Measurements from ENCODE around the gene CTNND1. TPM values are rescaled to one million over a fixed set of nuclear protein-coding genes. Genes with fewer than 3 reads are reported as not detected.

CTNND1 gene
- total and polyA plus RNA-seq, 10 of the 15 experiments (the other 5 are each of a cell fraction or from before 2014, with no cell fraction given) = 4.7 to 70.0 (median 30.0) TPM

GRCh38 chr11:57764566-57764965, 3.0 kb downstream of the CTNND1 start (continued):
- TF ChIP-seq CUX1 (IDR thresholded peaks at IDR 0.05; ENCODE audit: insufficient replicate concordance, low read depth, low read length) = no peak
- no peak for TF ChIP-seq RELA (IDR thresholded peaks at IDR 0.05; ENCODE audit: borderline replicate concordance, partially characterized antibody)
- TF ChIP-seq WRNIP1 (IDR thresholded peaks at IDR 0.05; ENCODE audit: borderline replicate concordance, low read depth, low read length) = no peak

GRCh38 chr11:57764972-57765371, 3.4 kb downstream of the CTNND1 start:
- no peak for FAIRE-seq
- ChIA-PET RAD21 (ENCODE audit: unreplicated experiment) (interaction anchor here (1.4 to 12.9 kb wide), 7 partner anchors 8 to 35 kb away, joined by 3 to 141 read pairs (median 26); partner anchors contain the start of gene BTBD18), SMC1A (ENCODE audit: uncharacterized antibody, unreplicated experiment) (interaction anchor here (0.6 to 11.4 kb wide), 7 partner anchors 9 to 53 kb away, joined by 3 to 197 read pairs (median 3); partner anchors contain the start of genes MED19 and TMX2), POLR2A (interaction anchor here (0.6 to 9.4 kb wide), 10 partner anchors 12 to 89 kb away, joined by 3 to 110 read pairs (median 7); partner anchors contain the start of genes MED19, SELENOH and TMX2), CTCF (interaction anchor here (0.9 to 10.1 kb wide), 10 partner anchors 8 to 1275 kb away, joined by 3 to 169 read pairs (median 15); partner anchors contain the start of genes BTBD18 and SELENOH)
- no peak for DNase-seq (ENCODE audit: low read depth, low spot score)
- Histone ChIP-seq H2AFZ (ENCODE audit: control insufficient read depth, low read depth, low read length) (no peak overlapping the region), H3K79me2 (ENCODE audit: control insufficient read depth, insufficient read depth, low read length) (peaks cover 77% of the 10 kb centered on the region), H3K27ac (ENCODE audit: control insufficient read depth, insufficient read depth) (0 out of 2 replicates have a peak overlapping the region, but pooled peaks have one; percentile 18), H3K4me3 (peak overlapping the region; percentile 70), H3K4me1 (ENCODE audit: control insufficient read depth, insufficient read depth, low read length) (no peaks in the 10 kb centered on the region), H4K20me1 (ENCODE audit: control insufficient read depth, insufficient read depth) (no peaks in the 10 kb centered on the region), H3K9me3 (replicated peaks; ENCODE audit: control insufficient read depth, insufficient read depth, low read length) (no peaks in the 10 kb centered on the region), H3K27me3 (replicated peaks in 1 of 2; ENCODE audit: control insufficient read depth in 2 of 2, insufficient read depth in 2 of 2, low read length in 1 of 2) (no peaks in the 10 kb centered on the region), H3K4me2 (ENCODE audit: control insufficient read depth, insufficient read depth) (peak overlapping the region; percentile 86), H3K36me3 (ENCODE audit: control insufficient read depth in 2 of 2, insufficient read depth in 2 of 2, low read length in 1 of 2) (peaks cover 0 to 3% of the 10 kb centered on the region in 2 experiments; a peak in 1 of 4 replicates), H3K9ac (ENCODE audit: control insufficient read depth, insufficient read depth, low read length) (peak overlapping the region; percentile 98)
- in situ Hi-C loops (cut with MboI) = no loop called here
- peak; percentile 21 for ATAC-seq
- intact Hi-C loops (cut with micrococcal nuclease; ENCODE audit: unreplicated experiment) = no loop called here
- 71% methylated on average over 2 of the region's 2 CpGs for WGBS (ENCODE audit: insufficient coverage, insufficient replicate concordance, low lambda C conversion rate, missing lambda C conversion rate)
- no TSS peak for BruUV-seq (replicated peaks)
- TF ChIP-seq MEF2A (IDR thresholded peaks at IDR 0.05; ENCODE audit: insufficient read depth, low read depth, low read length) (no peak), GABPA (IDR thresholded peaks at IDR 0.05; ENCODE audit: low read depth) (no peak), RBBP5 (conservative IDR thresholded peaks at IDR 0.05) (no peak), IRF5 (IDR thresholded peaks at IDR 0.05; ENCODE audit: borderline replicate concordance) (no peak), CREM (IDR thresholded peaks at IDR 0.05; ENCODE audit: low read depth) (no peak), ATF2 (IDR thresholded peaks at IDR 0.05; ENCODE audit: low read length) (no peak), ETV6 (conservative IDR thresholded peaks at IDR 0.05 in 1 of 2, IDR thresholded peaks at IDR 0.05 in 1 of 2; ENCODE audit: borderline replicate concordance in 1 of 2, low read depth in 1 of 2) (no peak)

Measured in GM12878 (cell line).